ENCODE results near the gene DROSHA.

DROSHA gene

GRCh38 chr5:31559942-31560341 is 28.0 kb upstream of the DROSHA start:
- TF ChIP-seq TAF1 (IDR thresholded peaks at IDR 0.05; ENCODE audit: borderline replicate concordance, insufficient read depth, low read length) = no peak
- TF ChIP-seq, protein P1, sequence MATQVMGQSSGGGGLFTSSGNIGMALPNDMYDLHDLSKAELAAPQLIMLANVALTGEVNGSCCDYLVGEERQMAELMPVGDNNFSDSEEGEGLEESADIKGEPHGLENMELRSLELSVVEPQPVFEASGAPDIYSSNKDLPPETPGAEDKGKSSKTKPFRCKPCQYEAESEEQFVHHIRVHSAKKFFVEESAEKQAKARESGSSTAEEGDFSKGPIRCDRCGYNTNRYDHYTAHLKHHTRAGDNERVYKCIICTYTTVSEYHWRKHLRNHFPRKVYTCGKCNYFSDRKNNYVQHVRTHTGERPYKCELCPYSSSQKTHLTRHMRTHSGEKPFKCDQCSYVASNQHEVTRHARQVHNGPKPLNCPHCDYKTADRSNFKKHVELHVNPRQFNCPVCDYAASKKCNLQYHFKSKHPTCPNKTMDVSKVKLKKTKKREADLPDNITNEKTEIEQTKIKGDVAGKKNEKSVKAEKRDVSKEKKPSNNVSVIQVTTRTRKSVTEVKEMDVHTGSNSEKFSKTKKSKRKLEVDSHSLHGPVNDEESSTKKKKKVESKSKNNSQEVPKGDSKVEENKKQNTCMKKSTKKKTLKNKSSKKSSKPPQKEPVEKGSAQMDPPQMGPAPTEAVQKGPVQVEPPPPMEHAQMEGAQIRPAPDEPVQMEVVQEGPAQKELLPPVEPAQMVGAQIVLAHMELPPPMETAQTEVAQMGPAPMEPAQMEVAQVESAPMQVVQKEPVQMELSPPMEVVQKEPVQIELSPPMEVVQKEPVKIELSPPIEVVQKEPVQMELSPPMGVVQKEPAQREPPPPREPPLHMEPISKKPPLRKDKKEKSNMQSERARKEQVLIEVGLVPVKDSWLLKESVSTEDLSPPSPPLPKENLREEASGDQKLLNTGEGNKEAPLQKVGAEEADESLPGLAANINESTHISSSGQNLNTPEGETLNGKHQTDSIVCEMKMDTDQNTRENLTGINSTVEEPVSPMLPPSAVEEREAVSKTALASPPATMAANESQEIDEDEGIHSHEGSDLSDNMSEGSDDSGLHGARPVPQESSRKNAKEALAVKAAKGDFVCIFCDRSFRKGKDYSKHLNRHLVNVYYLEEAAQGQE (IDR thresholded peaks at IDR 0.05; ENCODE audit: insufficient read depth in 1 of 2, low read depth in 2 of 2, low read length in 2 of 2) = no peak
- no peak for TF ChIP-seq POLR2AphosphoS5 (IDR thresholded peaks at IDR 0.05; ENCODE audit: low read depth, low read length)
- TF ChIP-seq FOXP2 (optimal IDR thresholded peaks at IDR 0.05; ENCODE audit: borderline replicate concordance, extremely low read depth, extremely low read length, insufficient read depth) = no peak
- TF ChIP-seq SIN3A (IDR thresholded peaks at IDR 0.05; ENCODE audit: borderline replicate concordance, insufficient read depth, low read length) = no peak

DNA sequence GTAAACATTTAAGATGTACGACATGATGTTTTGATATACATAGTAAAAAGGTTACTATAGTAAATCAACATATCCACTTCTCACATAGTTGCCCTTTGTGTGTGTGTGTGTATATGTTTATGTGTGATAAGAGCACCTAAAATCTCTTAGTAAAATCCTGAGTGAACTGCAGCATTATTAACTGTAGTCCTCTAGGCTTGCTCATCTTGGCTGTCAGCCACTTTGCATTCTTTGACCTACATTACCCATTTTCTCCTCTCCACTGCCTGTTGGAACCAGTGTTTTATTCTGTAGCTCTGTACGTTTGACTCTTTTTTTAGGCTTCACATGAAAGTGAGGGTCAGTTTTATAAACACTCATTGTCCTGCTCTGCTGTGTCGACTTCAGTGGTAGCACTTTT is 24.6 kb upstream of the DROSHA start:
- TF ChIP-seq, protein P1 (IDR thresholded peaks at IDR 0.05; ENCODE audit: insufficient read depth in 1 of 2, low read depth in 2 of 2, low read length in 2 of 2) = no peak
- TF ChIP-seq POLR2AphosphoS5 (IDR thresholded peaks at IDR 0.05; ENCODE audit: low read depth, low read length) (no peak), FOXP2 (optimal IDR thresholded peaks at IDR 0.05; ENCODE audit: borderline replicate concordance, extremely low read depth, extremely low read length, insufficient read depth) (no peak), SIN3A (IDR thresholded peaks at IDR 0.05; ENCODE audit: borderline replicate concordance, insufficient read depth, low read length) (no peak), TAF1 (IDR thresholded peaks at IDR 0.05; ENCODE audit: borderline replicate concordance, insufficient read depth, low read length) (no peak)

DNA sequence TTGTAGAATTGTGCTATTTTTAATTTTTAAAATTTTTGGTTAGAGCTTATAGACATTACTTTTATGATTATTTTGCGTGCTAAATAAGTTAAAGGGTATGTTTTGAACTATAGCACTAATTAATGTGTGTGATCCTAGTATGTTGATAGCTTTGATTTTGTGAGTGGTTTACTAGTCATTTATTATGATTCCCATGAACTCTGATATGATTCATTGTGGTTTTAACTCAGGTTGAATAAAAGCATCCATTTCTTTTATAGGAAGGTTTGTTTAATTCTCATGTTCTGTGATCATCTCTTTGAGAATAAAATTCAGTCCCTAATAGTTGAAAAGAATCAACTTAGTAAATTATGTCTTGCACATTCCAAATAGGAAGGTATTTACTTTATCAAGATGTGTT is 22.7 kb upstream of the DROSHA start:
- TF ChIP-seq POLR2AphosphoS5 (IDR thresholded peaks at IDR 0.05; ENCODE audit: low read depth, low read length) (no peak), FOXP2 (optimal IDR thresholded peaks at IDR 0.05; ENCODE audit: borderline replicate concordance, extremely low read depth, extremely low read length, insufficient read depth) (no peak), SIN3A (IDR thresholded peaks at IDR 0.05; ENCODE audit: borderline replicate concordance, insufficient read depth, low read length) (no peak), TAF1 (IDR thresholded peaks at IDR 0.05; ENCODE audit: borderline replicate concordance, insufficient read depth, low read length) (no peak)
- TF ChIP-seq, protein P1 (IDR thresholded peaks at IDR 0.05; ENCODE audit: insufficient read depth in 1 of 2, low read depth in 2 of 2, low read length in 2 of 2) = no peak

GRCh38 chr5:31553863-31554262 is 22.0 kb upstream of the DROSHA start:
- no peak for TF ChIP-seq SIN3A (IDR thresholded peaks at IDR 0.05; ENCODE audit: borderline replicate concordance, insufficient read depth, low read length)
- no peak for TF ChIP-seq FOXP2 (optimal IDR thresholded peaks at IDR 0.05; ENCODE audit: borderline replicate concordance, extremely low read depth, extremely low read length, insufficient read depth)
- TF ChIP-seq POLR2AphosphoS5 (IDR thresholded peaks at IDR 0.05; ENCODE audit: low read depth, low read length) = no peak
- TF ChIP-seq TAF1 (IDR thresholded peaks at IDR 0.05; ENCODE audit: borderline replicate concordance, insufficient read depth, low read length) = no peak
- TF ChIP-seq, protein P1 (IDR thresholded peaks at IDR 0.05; ENCODE audit: insufficient read depth in 1 of 2, low read depth in 2 of 2, low read length in 2 of 2) = no peak

DNA sequence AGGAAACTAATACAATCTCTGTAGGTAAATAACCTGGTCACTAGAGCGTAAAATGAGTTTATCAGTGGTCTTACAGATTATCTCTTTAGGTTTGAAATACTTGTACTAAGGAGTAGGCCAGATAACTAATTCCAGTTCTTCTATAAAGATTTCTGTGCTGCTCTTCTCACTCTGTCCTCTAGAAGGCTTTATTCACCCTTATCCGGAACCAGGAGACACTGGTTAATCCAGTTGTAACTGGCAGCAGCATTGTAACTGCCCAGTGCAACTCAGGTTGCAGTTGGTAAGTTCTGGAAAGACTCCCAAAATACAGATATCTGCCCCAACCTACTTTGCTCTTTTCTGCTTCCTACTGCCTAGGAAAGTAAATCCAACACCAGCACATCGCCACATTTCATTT is 20.0 kb upstream of the DROSHA start:
- TF ChIP-seq TAF1 (IDR thresholded peaks at IDR 0.05; ENCODE audit: borderline replicate concordance, insufficient read depth, low read length) (no peak), SIN3A (IDR thresholded peaks at IDR 0.05; ENCODE audit: borderline replicate concordance, insufficient read depth, low read length) (no peak), FOXP2 (optimal IDR thresholded peaks at IDR 0.05; ENCODE audit: borderline replicate concordance, extremely low read depth, extremely low read length, insufficient read depth) (no peak), POLR2AphosphoS5 (IDR thresholded peaks at IDR 0.05; ENCODE audit: low read depth, low read length) (no peak)
- TF ChIP-seq, protein P1 (IDR thresholded peaks at IDR 0.05; ENCODE audit: insufficient read depth in 1 of 2, low read depth in 2 of 2, low read length in 2 of 2) = no peak
